ENCODE measurements around the gene STK40.

The STK40 gene

GRCh38 chr1:36304521-36304920 lies 81.2 kb downstream of the STK40 start:
- Histone ChIP-seq H3K27me3 (replicated peaks; ENCODE audit: control insufficient read depth, insufficient read depth, low read length, poor library complexity, severe bottlenecking) (no peaks in the 10 kb centered on the region), H3K4me3 (ENCODE audit: insufficient read depth, low read depth, low read length, poor library complexity, severe bottlenecking) (no peak overlapping the region), H3K27ac (ENCODE audit: insufficient read depth, low read length, poor library complexity, severe bottlenecking) (no peak overlapping the region), H3K9me3 (ENCODE audit: control insufficient read depth, low read length) (no peaks in the 10 kb centered on the region), H3K4me1 (ENCODE audit: control insufficient read depth, insufficient read depth, low read length, poor library complexity, severe bottlenecking) (peaks cover 4% of the 10 kb centered on the region), H3K36me3 (ENCODE audit: control insufficient read depth, insufficient read depth, low read length) (peaks cover 44% of the 10 kb centered on the region)
- no peak for DNase-seq

GRCh38 chr1:36303650-36304360 lies 81.9 kb downstream of the STK40 start:
- Histone ChIP-seq H3K27ac (ENCODE audit: insufficient read depth, low read length, poor library complexity, severe bottlenecking) (no peak overlapping the region), H3K9me3 (ENCODE audit: control insufficient read depth, low read length) (no peaks in the 10 kb centered on the region), H3K4me1 (ENCODE audit: control insufficient read depth, insufficient read depth, low read length, poor library complexity, severe bottlenecking) (peaks cover 4% of the 10 kb centered on the region), H3K27me3 (replicated peaks; ENCODE audit: control insufficient read depth, insufficient read depth, low read length, poor library complexity, severe bottlenecking) (no peaks in the 10 kb centered on the region), H3K4me3 (ENCODE audit: insufficient read depth, low read depth, low read length, poor library complexity, severe bottlenecking) (no peak overlapping the region), H3K36me3 (ENCODE audit: control insufficient read depth, insufficient read depth, low read length) (peaks cover 45% of the 10 kb centered on the region)
- no peak for DNase-seq

- Histone ChIP-seq H3K27ac (ENCODE audit: insufficient read depth, low read length, poor library complexity, severe bottlenecking) (no peak overlapping the region), H3K36me3 (ENCODE audit: control insufficient read depth, insufficient read depth, low read length) (peaks cover 51% of the 10 kb centered on the region), H3K4me1 (ENCODE audit: control insufficient read depth, insufficient read depth, low read length, poor library complexity, severe bottlenecking) (peaks cover 4% of the 10 kb centered on the region), H3K9me3 (ENCODE audit: control insufficient read depth, low read length) (no peaks in the 10 kb centered on the region), H3K27me3 (replicated peaks; ENCODE audit: control insufficient read depth, insufficient read depth, low read length, poor library complexity, severe bottlenecking) (no peaks in the 10 kb centered on the region), H3K4me3 (ENCODE audit: insufficient read depth, low read depth, low read length, poor library complexity, severe bottlenecking) (no peak overlapping the region)
- no peak for DNase-seq
These were observed 82.5 kb downstream of the STK40 start for GRCh38 chr1:36303244-36303643.

- Histone ChIP-seq H3K4me1 (ENCODE audit: control insufficient read depth, insufficient read depth, low read length, poor library complexity, severe bottlenecking) (no peaks in the 10 kb centered on the region), H3K9me3 (ENCODE audit: control insufficient read depth, low read length) (no peaks in the 10 kb centered on the region), H3K4me3 (ENCODE audit: insufficient read depth, low read depth, low read length, poor library complexity, severe bottlenecking) (no peak overlapping the region), H3K27ac (ENCODE audit: insufficient read depth, low read length, poor library complexity, severe bottlenecking) (no peak overlapping the region), H3K36me3 (ENCODE audit: control insufficient read depth, insufficient read depth, low read length) (peaks cover 61% of the 10 kb centered on the region), H3K27me3 (replicated peaks; ENCODE audit: control insufficient read depth, insufficient read depth, low read length, poor library complexity, severe bottlenecking) (no peaks in the 10 kb centered on the region)
- DNase-seq, result no peak
These were observed 84.5 kb downstream of the STK40 start for GRCh38 chr1:36301220-36301619.

- no peaks in the 10 kb centered on the region for H3K27me3 ChIP-seq (replicated peaks; ENCODE audit: control insufficient read depth, insufficient read depth, low read length, poor library complexity, severe bottlenecking)
- no peaks in the 10 kb centered on the region for H3K9me3 ChIP-seq (ENCODE audit: control insufficient read depth, low read length)
- H3K4me3 ChIP-seq (ENCODE audit: insufficient read depth, low read depth, low read length, poor library complexity, severe bottlenecking), result no peak overlapping the region
- H3K36me3 ChIP-seq (ENCODE audit: control insufficient read depth, insufficient read depth, low read length), result peaks cover 66% of the 10 kb centered on the region
- H3K4me1 ChIP-seq (ENCODE audit: control insufficient read depth, insufficient read depth, low read length, poor library complexity, severe bottlenecking), result no peaks in the 10 kb centered on the region
- no peak for DNase-seq
- H3K27ac ChIP-seq (ENCODE audit: insufficient read depth, low read length, poor library complexity, severe bottlenecking), result no peak overlapping the region
These were observed 85.2 kb downstream of the STK40 start for GRCh38 chr1:36300526-36300925.

GRCh38 chr1:36298640-36299039 lies 87.1 kb downstream of the STK40 start:
- no peaks in the 10 kb centered on the region for H3K27me3 ChIP-seq (replicated peaks; ENCODE audit: control insufficient read depth, insufficient read depth, low read length, poor library complexity, severe bottlenecking)
- DNase-seq, result no peak
- no peak overlapping the region for H3K4me3 ChIP-seq (ENCODE audit: insufficient read depth, low read depth, low read length, poor library complexity, severe bottlenecking)
- peaks cover 75% of the 10 kb centered on the region for H3K36me3 ChIP-seq (ENCODE audit: control insufficient read depth, insufficient read depth, low read length)
- H3K9me3 ChIP-seq (ENCODE audit: control insufficient read depth, low read length), result no peaks in the 10 kb centered on the region
- no peaks in the 10 kb centered on the region for H3K4me1 ChIP-seq (ENCODE audit: control insufficient read depth, insufficient read depth, low read length, poor library complexity, severe bottlenecking)
- H3K27ac ChIP-seq (ENCODE audit: insufficient read depth, low read length, poor library complexity, severe bottlenecking), result no peak overlapping the region

GRCh38 chr1:36297062-36297461 lies 88.7 kb downstream of the STK40 start:
- no peak for DNase-seq
- no peak overlapping the region for H3K4me3 ChIP-seq (ENCODE audit: insufficient read depth, low read depth, low read length, poor library complexity, severe bottlenecking)
- H3K4me1 ChIP-seq (ENCODE audit: control insufficient read depth, insufficient read depth, low read length, poor library complexity, severe bottlenecking), result no peaks in the 10 kb centered on the region
- H3K27me3 ChIP-seq (replicated peaks; ENCODE audit: control insufficient read depth, insufficient read depth, low read length, poor library complexity, severe bottlenecking), result no peaks in the 10 kb centered on the region
- no peak overlapping the region for H3K27ac ChIP-seq (ENCODE audit: insufficient read depth, low read length, poor library complexity, severe bottlenecking)
- H3K9me3 ChIP-seq (ENCODE audit: control insufficient read depth, low read length), result no peaks in the 10 kb centered on the region
- H3K36me3 ChIP-seq (ENCODE audit: control insufficient read depth, insufficient read depth, low read length), result peaks cover 73% of the 10 kb centered on the region

GRCh38 chr1:36295390-36295789 lies 90.3 kb downstream of the STK40 start:
- no peak overlapping the region for H3K27ac ChIP-seq (ENCODE audit: insufficient read depth, low read length, poor library complexity, severe bottlenecking)
- no peak overlapping the region for H3K4me3 ChIP-seq (ENCODE audit: insufficient read depth, low read depth, low read length, poor library complexity, severe bottlenecking)
- no peak for DNase-seq
- H3K9me3 ChIP-seq (ENCODE audit: control insufficient read depth, low read length), result no peaks in the 10 kb centered on the region
- H3K4me1 ChIP-seq (ENCODE audit: control insufficient read depth, insufficient read depth, low read length, poor library complexity, severe bottlenecking), result no peaks in the 10 kb centered on the region
- no peaks in the 10 kb centered on the region for H3K27me3 ChIP-seq (replicated peaks; ENCODE audit: control insufficient read depth, insufficient read depth, low read length, poor library complexity, severe bottlenecking)
- peaks cover 73% of the 10 kb centered on the region for H3K36me3 ChIP-seq (ENCODE audit: control insufficient read depth, insufficient read depth, low read length)

All from effector memory CD4-positive, alpha-beta T cell (primary cell).